AG04450 (cell line): ENCODE results near the gene NOX3. TPM values are rescaled to one million over a fixed set of nuclear protein-coding genes. Genes with fewer than 3 reads are reported as not detected.

Experiments
- CTCF ChIA-PET: fragments of 300-600, 350-600 bp; formaldehyde crosslinking; extraction: SDS; loops from one replicate; lab custom pipeline; 2022; ENCODE audit warnings: antibody characterized with exemption, inconsistent platforms; lab: Charles Lee
- POLR2A ChIA-PET: fragments of 350-600 bp; formaldehyde crosslinking; extraction: SDS; loops from one replicate; lab custom pipeline; 2021; ENCODE audit warnings: antibody characterized with exemption, inconsistent platforms; lab: Yijun Ruan, JAX
- DNase-seq: peaks from one replicate; pipeline ENCODE4 v3.0.0-alpha.2; 2011; ENCODE audit warnings: low read depth, low spot score
- H3K27ac ChIP-seq: one replicate; pipeline ENCODE4 v1.5.1; 2012; ENCODE audit warnings: low read depth, low read length, control low read depth
- H3K27me3 ChIP-seq: one replicate; pipeline ENCODE4 v1.6.0; 2012; ENCODE audit warnings: low read length; ENCODE audit not compliant: control insufficient read depth, insufficient read depth
- H3K4me3 ChIP-seq: 2 replicates; pipeline ENCODE4 v1.5.1; 2011; ENCODE audit warnings: mild to moderate bottlenecking, low read depth, low read length, control low read depth
- H3K9me3 ChIP-seq: 2 replicates; pipeline ENCODE4 v1.5.1; 2012; ENCODE audit warnings: low read length; ENCODE audit not compliant: control insufficient read depth, insufficient read depth
- CTCF ChIP-seq: IDR thresholded peaks from 2 replicates; pipeline ENCODE4 v1.5.1; 2011; ENCODE audit warnings: low read depth, low read length, control low read depth, inconsistent platforms
- polyA plus RNA-seq: library from polyadenylated mRNA; depleted of rRNA; stranded (reverse); fragments of >200 nt; gene quantifications from 2 replicates; pipeline ENCODE4 v1.2.3, GENCODE V29; 2011

The NOX3 gene
- polyA plus RNA-seq, 1 experiment = not detected

- no peak overlapping the region for H3K27ac ChIP-seq
- H3K27me3 ChIP-seq = no peaks in the 10 kb centered on the region
- ChIA-PET POLR2A (no interaction called here), CTCF (no interaction called here)
- DNase-seq = no peak
- H3K4me3 ChIP-seq = no peak overlapping the region
- no peaks in the 10 kb centered on the region for H3K9me3 ChIP-seq
- no peak for TF ChIP-seq CTCF
Observed at GRCh38 chr6:155444952-155445903, 10.4 kb downstream of the NOX3 start.

- no peaks in the 10 kb centered on the region for H3K9me3 ChIP-seq
- no peak for DNase-seq
- ChIA-PET CTCF (no interaction called here), POLR2A (no interaction called here)
- no peak overlapping the region for H3K27ac ChIP-seq
- no peaks in the 10 kb centered on the region for H3K27me3 ChIP-seq
- no peak for TF ChIP-seq CTCF
- H3K4me3 ChIP-seq = no peak overlapping the region
Observed at GRCh38 chr6:155444120-155444917, 11.3 kb downstream of the NOX3 start.

GRCh38 chr6:155443168-155443567 lies 12.5 kb downstream of the NOX3 start:
- TF ChIP-seq CTCF = no peak
- H3K4me3 ChIP-seq = no peak overlapping the region
- DNase-seq = no peak
- H3K27ac ChIP-seq = no peak overlapping the region
- ChIA-PET CTCF (interaction anchor here (1.2 kb wide), 1 partner anchor 9 kb away, joined by 3 read pairs; no protein-coding TSS in a partner anchor), POLR2A (no interaction called here)
- no peaks in the 10 kb centered on the region for H3K9me3 ChIP-seq
- no peaks in the 10 kb centered on the region for H3K27me3 ChIP-seq

- ChIA-PET POLR2A (no interaction called here), CTCF (interaction anchor here (1.2 kb wide), 1 partner anchor 9 kb away, joined by 3 read pairs; no protein-coding TSS in a partner anchor)
- Histone ChIP-seq H3K9me3 (no peaks in the 10 kb centered on the region), H3K27me3 (no peaks in the 10 kb centered on the region), H3K4me3 (no peak overlapping the region), H3K27ac (no peak overlapping the region)
- no peak for DNase-seq
- TF ChIP-seq CTCF = no peak
Observed at GRCh38 chr6:155442562-155442961, 13.1 kb downstream of the NOX3 start.
